IMR-90 (cell line): Measurements from ENCODE around the gene ABHD5.

Experiments used
- CEBPB ChIP-seq: IDR thresholded peaks from 2 replicates; pipeline ENCODE4 v1.6.1; 2012; ENCODE audit warnings: low read depth, low read length, improper control_type of control experiment
- CTCF ChIP-seq: conservative IDR thresholded peaks from 2 replicates; pipeline ENCODE4 v1.5.1; 2012; ENCODE audit warnings: mild to moderate bottlenecking, low read depth, low read length, improper control_type of control experiment
- MAFK ChIP-seq: IDR thresholded peaks from 2 replicates; pipeline ENCODE4 v1.6.1; 2012; ENCODE audit warnings: low read depth, low read length, improper control_type of control experiment
- POLR2A ChIP-seq: IDR thresholded peaks from 2 replicates; pipeline ENCODE4 v1.6.1; 2012; ENCODE audit warnings: mild to moderate bottlenecking, low read depth, low read length
- RFX5 ChIP-seq: IDR thresholded peaks from 2 replicates; pipeline ENCODE4 v1.8.0; 2012; ENCODE audit warnings: low read depth, mild to moderate bottlenecking, low read length, moderate library complexity
- SMC3 ChIP-seq: fragments of 150-350 bp; IDR thresholded peaks from 2 replicates; pipeline ENCODE4 v1.6.1; 2016; ENCODE audit warnings: low read depth, mild to moderate bottlenecking, antibody characterized with exemption, low read length, moderate library complexity

- TF ChIP-seq POLR2A (no peak), RFX5 (no peak), CTCF (no peak), CEBPB (no peak), MAFK (no peak), SMC3 (no peak)
Observed at GRCh38 chr3:43670635-43671522, 19.9 kb upstream of the ABHD5 start.
